ENCODE results near the gene B3GAT3. TPM values are rescaled to one million over a fixed set of nuclear protein-coding genes. Genes with fewer than 3 reads are reported as not detected.
"Not testable (repeated sequence)": the region's sequence is repeated elsewhere in the genome, so short reads cannot be mapped to it uniquely, and the experiment has no call there.

The B3GAT3 gene
- total RNA-seq, 4 donors from 2014 or later, result 4.4 to 21.4 (median 9.8) TPM

DNA sequence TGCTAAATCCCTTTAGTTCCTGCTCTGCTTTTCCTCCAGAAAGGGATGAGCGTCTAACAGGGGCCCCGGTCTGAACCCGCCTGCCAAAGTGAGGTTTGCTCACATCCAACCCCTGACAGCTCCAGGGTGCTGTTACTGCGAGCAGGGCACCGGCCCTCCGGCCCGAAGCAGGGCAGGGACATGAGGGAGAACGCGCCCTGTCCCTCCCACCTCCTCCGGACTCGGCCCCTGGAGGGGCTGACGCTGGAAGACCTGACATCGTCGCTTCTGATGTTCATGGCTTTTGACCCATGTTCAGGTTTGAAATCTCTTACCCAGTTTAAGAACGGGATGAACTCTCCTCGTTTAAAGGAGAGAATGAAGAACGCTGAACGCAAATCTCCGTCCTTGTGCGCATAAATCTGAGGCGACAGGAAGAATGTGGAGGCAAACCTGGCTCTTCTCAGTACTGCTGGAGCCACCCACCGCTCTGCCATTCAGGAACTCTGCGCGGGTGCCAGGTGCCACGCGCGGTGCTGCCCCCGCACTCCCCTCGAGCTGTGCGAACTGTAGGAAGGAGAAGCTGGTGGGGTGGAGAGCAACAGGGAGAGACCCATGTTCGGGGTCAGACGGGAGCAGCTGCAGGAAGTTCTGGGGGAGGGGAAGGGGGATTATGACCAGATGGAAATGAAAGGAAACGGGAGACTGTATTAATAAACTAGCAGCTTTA, 47.3 kb downstream of the B3GAT3 start:
- DNase-seq (no peak), ATAC-seq (peak in 1 of 2 donors; percentile 24)
- TF ChIP-seq, protein P1, sequence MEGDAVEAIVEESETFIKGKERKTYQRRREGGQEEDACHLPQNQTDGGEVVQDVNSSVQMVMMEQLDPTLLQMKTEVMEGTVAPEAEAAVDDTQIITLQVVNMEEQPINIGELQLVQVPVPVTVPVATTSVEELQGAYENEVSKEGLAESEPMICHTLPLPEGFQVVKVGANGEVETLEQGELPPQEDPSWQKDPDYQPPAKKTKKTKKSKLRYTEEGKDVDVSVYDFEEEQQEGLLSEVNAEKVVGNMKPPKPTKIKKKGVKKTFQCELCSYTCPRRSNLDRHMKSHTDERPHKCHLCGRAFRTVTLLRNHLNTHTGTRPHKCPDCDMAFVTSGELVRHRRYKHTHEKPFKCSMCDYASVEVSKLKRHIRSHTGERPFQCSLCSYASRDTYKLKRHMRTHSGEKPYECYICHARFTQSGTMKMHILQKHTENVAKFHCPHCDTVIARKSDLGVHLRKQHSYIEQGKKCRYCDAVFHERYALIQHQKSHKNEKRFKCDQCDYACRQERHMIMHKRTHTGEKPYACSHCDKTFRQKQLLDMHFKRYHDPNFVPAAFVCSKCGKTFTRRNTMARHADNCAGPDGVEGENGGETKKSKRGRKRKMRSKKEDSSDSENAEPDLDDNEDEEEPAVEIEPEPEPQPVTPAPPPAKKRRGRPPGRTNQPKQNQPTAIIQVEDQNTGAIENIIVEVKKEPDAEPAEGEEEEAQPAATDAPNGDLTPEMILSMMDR (IDR thresholded peaks at IDR 0.05 in 4 of 5, conservative IDR thresholded peaks at IDR 0.05 in 1 of 5), result no peak
- Histone ChIP-seq H3K27ac (peak overlapping the region; percentile 88 to 93 (median 90)), H3K27me3 (no peaks in the 10 kb centered on the region), H3K4me3 (peak overlapping the region; percentile 57 to 87 (median 65)), H3K9me3 (no peaks in the 10 kb centered on the region), H3K4me1 (peaks cover 44 to 57% of the 10 kb centered on the region in 2 donors), H3K36me3 (peaks cover 0 to 50% of the 10 kb centered on the region in 2 donors)
- intact Hi-C loops (cut with DNase I; ENCODE audit: low total_unique reads), result loop anchor here (1.0 kb wide), 1 partner anchor 17 kb away; the partner anchor contains the start of gene TUT1
- in situ Hi-C loops (cut with MboI; ENCODE audit: low sequenced_read_pairs in 4 of 4), result no loop called here

DNA sequence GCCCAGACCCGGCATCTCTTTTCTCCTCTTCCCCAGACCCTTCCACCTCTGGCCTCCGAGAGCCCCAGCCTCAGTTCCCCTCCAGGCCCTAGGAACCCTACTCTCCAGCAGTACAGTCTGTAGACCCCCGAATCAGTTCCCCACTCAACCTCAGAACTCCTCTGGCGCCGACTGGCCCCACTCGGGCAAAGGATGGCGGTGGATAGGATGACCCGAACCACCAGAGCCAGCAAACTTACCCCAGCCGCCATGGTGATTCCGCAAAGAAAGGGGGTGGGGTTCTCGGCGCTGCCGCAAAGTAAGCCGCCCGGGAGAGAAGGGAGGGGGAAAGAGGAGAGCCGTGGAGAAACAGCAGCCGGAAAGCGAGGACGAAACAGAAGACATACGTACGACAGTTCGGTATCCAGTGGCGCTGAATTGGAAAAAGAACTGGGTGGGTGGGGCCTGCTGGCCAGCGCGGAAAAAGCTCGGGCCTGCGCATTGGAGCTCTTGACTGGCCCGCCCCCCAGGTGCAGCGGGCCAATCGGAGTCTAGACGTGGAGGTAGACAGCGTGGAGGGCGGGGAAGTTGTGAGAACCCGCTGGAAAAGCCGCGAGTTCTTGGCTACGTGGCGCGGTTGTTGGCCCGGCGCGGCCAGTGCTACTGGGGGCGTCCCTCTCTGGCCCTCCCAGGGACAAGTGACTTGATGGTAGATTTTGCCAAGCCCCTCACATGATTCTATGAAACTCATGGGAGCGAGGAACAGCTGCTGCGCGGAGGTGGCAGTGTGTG, 48.0 kb downstream of the B3GAT3 start, which contains the start of gene EEF1G:
Gene EEF1G, minus strand, starts transcription at position 300 of the 771 bp plus-strand sequence. Its CDS starts 49 bp downstream, at position 251.
- H3K4me3 ChIP-seq, result peak within 1 kb of the TSS; percentile 84 to 97 (median 90)
- in situ Hi-C loops (cut with MboI; ENCODE audit: low sequenced_read_pairs in 4 of 4) (no loop called here), intact Hi-C loops (cut with DNase I; ENCODE audit: low total_unique reads) (loop anchor here (1.0 kb wide), 1 partner anchor 18 kb away; the partner anchor contains the start of gene TUT1)
- ATAC-seq, result peak; percentile 87 to 88
- peak; percentile 72 to 88 for TF ChIP-seq POLR2A (IDR thresholded peaks at IDR 0.05)
- TF ChIP-seq, protein P1 (IDR thresholded peaks at IDR 0.05 in 4 of 5, conservative IDR thresholded peaks at IDR 0.05 in 1 of 5), result peak in 1 of 5 experiments; percentile 8
- DNase-seq, result peak; percentile 99 to 100
- H3K9me3 ChIP-seq, result no peaks in the 10 kb centered on the region
- H3K27me3 ChIP-seq, result no peaks in the 10 kb centered on the region
- H3K36me3 ChIP-seq, result peaks cover 0 to 56% of the 10 kb centered on the region in 2 donors
- peaks cover 50 to 59% of the 10 kb centered on the region in 2 donors for H3K4me1 ChIP-seq
- peak within 1 kb of the TSS; percentile 88 to 94 (median 93) for H3K27ac ChIP-seq

DNA sequence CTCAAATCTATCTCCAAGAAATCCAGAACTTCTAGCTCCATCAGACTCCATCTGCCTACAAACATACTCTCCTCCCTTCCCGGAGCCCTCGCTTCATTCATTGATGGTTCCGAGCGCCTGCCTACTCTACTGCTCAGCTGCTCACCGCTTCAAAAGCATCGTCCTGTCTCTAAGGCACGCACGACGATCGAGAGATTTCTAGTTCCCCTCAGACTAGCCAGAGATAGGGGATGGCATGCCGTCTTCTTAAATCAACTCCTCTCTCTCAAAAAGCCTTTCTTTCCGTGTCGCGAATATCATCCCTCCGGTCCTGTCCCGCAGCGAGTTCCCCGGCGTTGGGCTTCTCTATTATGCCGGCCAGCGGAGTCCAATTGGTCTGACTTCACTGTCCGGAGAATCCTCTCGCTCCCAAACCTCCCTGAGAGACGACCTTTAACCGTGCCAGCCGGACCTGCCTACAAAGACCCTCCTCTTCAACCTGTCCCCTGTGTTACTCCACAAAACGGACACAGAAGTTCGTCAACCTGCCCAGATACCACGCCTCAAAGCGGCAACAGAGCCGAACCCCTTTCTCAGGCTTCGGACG, 48.7 kb downstream of the B3GAT3 start:
- H3K4me1 ChIP-seq, result peaks cover 54 to 61% of the 10 kb centered on the region in 2 donors
- H3K27ac ChIP-seq, result peak overlapping the region; percentile 88 to 94 (median 93)
- DNase-seq (no peak), ATAC-seq (peak; percentile 3 to 7)
- H3K4me3 ChIP-seq, result peak overlapping the region; percentile 84 to 97 (median 90)
- H3K9me3 ChIP-seq, result no peaks in the 10 kb centered on the region
- intact Hi-C loops (cut with DNase I; ENCODE audit: low total_unique reads), result no loop called here
- TF ChIP-seq POLR2A (IDR thresholded peaks at IDR 0.05), result no peak
- TF ChIP-seq, protein P1 (IDR thresholded peaks at IDR 0.05 in 4 of 5, conservative IDR thresholded peaks at IDR 0.05 in 1 of 5), result no peak
- H3K36me3 ChIP-seq, result peaks cover 0 to 56% of the 10 kb centered on the region in 2 donors
- H3K27me3 ChIP-seq, result no peaks in the 10 kb centered on the region
- in situ Hi-C loops (cut with MboI; ENCODE audit: low sequenced_read_pairs in 4 of 4), result no loop called here

DNA sequence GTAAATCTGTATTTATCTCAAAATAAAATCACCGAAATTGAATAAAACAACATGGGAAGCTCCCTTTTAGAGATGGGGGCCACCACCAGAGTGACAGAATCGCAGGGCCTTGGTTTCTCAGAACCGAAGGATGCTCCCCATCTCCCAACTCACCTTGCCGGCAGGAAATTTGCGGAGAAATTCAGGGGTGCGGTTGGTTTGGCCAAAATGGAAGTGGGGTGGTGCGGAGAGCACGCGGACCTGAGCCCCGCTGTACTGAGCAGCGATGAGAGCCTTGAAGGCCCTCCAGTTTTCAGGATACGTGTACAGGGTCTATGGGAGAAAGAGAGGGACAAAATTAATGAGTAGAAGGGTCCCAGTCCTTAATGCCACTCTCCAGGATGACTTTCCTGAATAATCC, 49.4 kb downstream of the B3GAT3 start:
- Histone ChIP-seq H3K4me3 (peak overlapping the region; percentile 84 to 97 (median 90)), H3K4me1 (peaks cover 54 to 61% of the 10 kb centered on the region in 2 donors), H3K27ac (peak overlapping the region; percentile 88 to 94 (median 93)), H3K9me3 (no peaks in the 10 kb centered on the region), H3K36me3 (peaks cover 0 to 59% of the 10 kb centered on the region in 2 donors), H3K27me3 (no peaks in the 10 kb centered on the region)
- DNase-seq (no peak), ATAC-seq (no peak)
- TF ChIP-seq POLR2A (IDR thresholded peaks at IDR 0.05), result no peak
- TF ChIP-seq, protein P1 (IDR thresholded peaks at IDR 0.05 in 4 of 5, conservative IDR thresholded peaks at IDR 0.05 in 1 of 5), result no peak
- in situ Hi-C loops (cut with MboI; ENCODE audit: low sequenced_read_pairs in 4 of 4), result no loop called here
- intact Hi-C loops (cut with DNase I; ENCODE audit: low total_unique reads), result no loop called here

DNA sequence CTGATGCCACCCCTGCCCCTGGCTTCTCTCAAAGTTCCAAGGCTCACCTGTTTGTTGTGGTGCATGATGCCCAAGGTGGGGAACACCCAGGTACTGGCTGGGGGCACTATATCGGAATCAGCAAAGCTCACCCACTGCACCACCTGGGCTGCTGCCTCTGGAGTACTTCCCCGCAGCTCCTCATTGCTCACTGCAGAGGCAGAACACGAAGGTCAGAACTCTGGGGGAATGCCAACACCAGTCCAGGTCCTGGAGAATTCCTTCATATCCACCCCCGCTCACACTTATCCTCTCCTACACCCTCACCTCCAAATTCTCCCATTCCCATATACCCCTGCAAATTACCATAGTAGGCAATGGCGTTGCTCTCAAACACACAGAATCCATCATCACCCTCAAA, 50.3 kb downstream of the B3GAT3 start:
- Histone ChIP-seq H3K36me3 (peaks cover 0 to 60% of the 10 kb centered on the region in 2 donors), H3K27ac (peak overlapping the region; percentile 88 to 94 (median 93)), H3K4me1 (peaks cover 54 to 61% of the 10 kb centered on the region in 2 donors)
- DNase-seq; in situ Hi-C loops (cut with MboI; ENCODE audit: low sequenced_read_pairs in 4 of 4); H3K4me3 ChIP-seq; H3K9me3 ChIP-seq; ATAC-seq; H3K27me3 ChIP-seq; intact Hi-C loops (cut with DNase I; ENCODE audit: low total_unique reads): not testable (repeated sequence)

DNA sequence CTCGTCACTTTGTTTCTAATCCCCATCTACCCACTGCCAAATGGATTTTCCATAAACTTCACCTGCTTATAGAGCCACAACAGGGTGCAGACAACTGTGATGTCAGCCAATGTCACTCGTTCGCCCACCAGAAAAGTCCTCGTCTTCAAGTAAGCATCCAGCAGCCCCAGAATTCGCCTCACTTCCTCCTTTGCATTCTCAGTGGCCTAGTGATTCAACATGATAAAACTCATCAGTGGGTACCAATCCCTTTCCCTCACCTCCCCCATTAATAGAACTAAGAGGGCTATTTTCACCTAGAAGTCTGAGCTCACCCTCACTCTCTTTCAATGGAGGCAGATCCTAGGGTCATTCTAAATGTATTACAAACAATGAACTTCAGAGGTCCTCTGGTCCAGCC, 50.9 kb downstream of the B3GAT3 start:
- H3K4me3 ChIP-seq; intact Hi-C loops (cut with DNase I; ENCODE audit: low total_unique reads); H3K9me3 ChIP-seq; ATAC-seq; in situ Hi-C loops (cut with MboI; ENCODE audit: low sequenced_read_pairs in 4 of 4); DNase-seq; H3K27me3 ChIP-seq: not testable (repeated sequence)
- H3K27ac ChIP-seq, result peak overlapping the region; percentile 88 to 94 (median 93)
- peaks cover 51 to 58% of the 10 kb centered on the region in 2 donors for H3K4me1 ChIP-seq
- H3K36me3 ChIP-seq, result peaks cover 0 to 66% of the 10 kb centered on the region in 2 donors

Measured in gastrocnemius medialis (tissue), 4 donors.